DND-41 (cell line): ENCODE results near the gene TUBGCP3.

ENCODE experiments used
- CTCF ChIP-seq: IDR thresholded peaks from 2 replicates; pipeline ENCODE4 v1.5.1; 2012; ENCODE audit warnings: borderline replicate concordance, low read length, moderate library complexity, mild to moderate bottlenecking; ENCODE audit not compliant: poor library complexity, severe bottlenecking; ENCODE audit errors: extremely low read depth
- EZH2 ChIP-seq: IDR thresholded peaks from 3 replicates; pipeline ENCODE4 v1.6.1; 2012; ENCODE audit warnings: borderline replicate concordance, low read depth, mild to moderate bottlenecking, moderate library complexity, low read length, inconsistent platforms; ENCODE audit not compliant: severe bottlenecking

GRCh38 chr13:112465251-112466131, 122.5 kb downstream of the TUBGCP3 start:
- TF ChIP-seq CTCF, result no peak
- TF ChIP-seq EZH2, result no peak
